ENCODE results near the gene HBE1. TPM values are rescaled to one million over a fixed set of nuclear protein-coding genes. Genes with fewer than 3 reads are reported as not detected.

Gene HBE1
- total and polyA plus RNA-seq, 10 of the 15 experiments (the other 5 are each of a cell fraction or from before 2014, with no cell fraction given), result 0.13 to 2.7 (median 0.62) TPM; not detected in 5

- no peaks in the 10 kb centered on the region for H4K20me1 ChIP-seq (ENCODE audit: control insufficient read depth, insufficient read depth)
- no peak overlapping the region for H3K4me3 ChIP-seq
- in situ Hi-C loops (cut with MboI), result no loop called here
- ATAC-seq (no peak), DNase-seq (ENCODE audit: low read depth, low spot score) (no peak), FAIRE-seq (no peak)
- ChIA-PET POLR2A (no interaction called here), CTCF (no interaction called here), SMC1A (ENCODE audit: uncharacterized antibody, unreplicated experiment) (interaction anchor here (0.6 kb wide), 1 partner anchor 656 kb away, joined by 4 read pairs; no protein-coding TSS in a partner anchor), RAD21 (ENCODE audit: unreplicated experiment) (no interaction called here)
- no peaks in the 10 kb centered on the region for H3K9me3 ChIP-seq (replicated peaks; ENCODE audit: control insufficient read depth, insufficient read depth, low read length)
- H3K4me1 ChIP-seq (ENCODE audit: control insufficient read depth, insufficient read depth, low read length), result no peaks in the 10 kb centered on the region; the same call in 1 of the 2 replicates
- no peak overlapping the region for H3K27ac ChIP-seq (ENCODE audit: control insufficient read depth, insufficient read depth)
- intact Hi-C loops (cut with micrococcal nuclease; ENCODE audit: unreplicated experiment), result no loop called here
- no TSS peak for BruUV-seq (replicated peaks)
- H3K9ac ChIP-seq (ENCODE audit: control insufficient read depth, insufficient read depth, low read length), result no peak overlapping the region
- H2AFZ ChIP-seq (ENCODE audit: control insufficient read depth, low read depth, low read length), result no peak overlapping the region
- WGBS (ENCODE audit: insufficient coverage, insufficient replicate concordance, low lambda C conversion rate, missing lambda C conversion rate), result 0% methylated on average over 3 of the region's 3 CpGs
- no peaks in the 10 kb centered on the region for H3K36me3 ChIP-seq (ENCODE audit: control insufficient read depth in 2 of 2, insufficient read depth in 2 of 2, low read length in 1 of 2)
- TF ChIP-seq, protein P1, sequence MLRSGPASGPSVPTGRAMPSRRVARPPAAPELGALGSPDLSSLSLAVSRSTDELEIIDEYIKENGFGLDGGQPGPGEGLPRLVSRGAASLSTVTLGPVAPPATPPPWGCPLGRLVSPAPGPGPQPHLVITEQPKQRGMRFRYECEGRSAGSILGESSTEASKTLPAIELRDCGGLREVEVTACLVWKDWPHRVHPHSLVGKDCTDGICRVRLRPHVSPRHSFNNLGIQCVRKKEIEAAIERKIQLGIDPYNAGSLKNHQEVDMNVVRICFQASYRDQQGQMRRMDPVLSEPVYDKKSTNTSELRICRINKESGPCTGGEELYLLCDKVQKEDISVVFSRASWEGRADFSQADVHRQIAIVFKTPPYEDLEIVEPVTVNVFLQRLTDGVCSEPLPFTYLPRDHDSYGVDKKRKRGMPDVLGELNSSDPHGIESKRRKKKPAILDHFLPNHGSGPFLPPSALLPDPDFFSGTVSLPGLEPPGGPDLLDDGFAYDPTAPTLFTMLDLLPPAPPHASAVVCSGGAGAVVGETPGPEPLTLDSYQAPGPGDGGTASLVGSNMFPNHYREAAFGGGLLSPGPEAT (IDR thresholded peaks at IDR 0.05; ENCODE audit: low read depth), result no peak
- TF ChIP-seq PAX8 (IDR thresholded peaks at IDR 0.05) (no peak), CBX3 (IDR thresholded peaks at IDR 0.05; ENCODE audit: borderline replicate concordance, low read depth) (no peak), ATF7 (IDR thresholded peaks at IDR 0.05; ENCODE audit: low read depth) (no peak), SIX5 (IDR thresholded peaks at IDR 0.05; ENCODE audit: low read depth, low read length, severe bottlenecking) (no peak), EZH2 (IDR thresholded peaks at IDR 0.05; ENCODE audit: borderline replicate concordance, control insufficient read depth, low read depth, low read length) (no peak), CREM (IDR thresholded peaks at IDR 0.05; ENCODE audit: low read depth) (no peak), ZSCAN29 (IDR thresholded peaks at IDR 0.05) (no peak)
- TF ChIP-seq, protein P2, sequence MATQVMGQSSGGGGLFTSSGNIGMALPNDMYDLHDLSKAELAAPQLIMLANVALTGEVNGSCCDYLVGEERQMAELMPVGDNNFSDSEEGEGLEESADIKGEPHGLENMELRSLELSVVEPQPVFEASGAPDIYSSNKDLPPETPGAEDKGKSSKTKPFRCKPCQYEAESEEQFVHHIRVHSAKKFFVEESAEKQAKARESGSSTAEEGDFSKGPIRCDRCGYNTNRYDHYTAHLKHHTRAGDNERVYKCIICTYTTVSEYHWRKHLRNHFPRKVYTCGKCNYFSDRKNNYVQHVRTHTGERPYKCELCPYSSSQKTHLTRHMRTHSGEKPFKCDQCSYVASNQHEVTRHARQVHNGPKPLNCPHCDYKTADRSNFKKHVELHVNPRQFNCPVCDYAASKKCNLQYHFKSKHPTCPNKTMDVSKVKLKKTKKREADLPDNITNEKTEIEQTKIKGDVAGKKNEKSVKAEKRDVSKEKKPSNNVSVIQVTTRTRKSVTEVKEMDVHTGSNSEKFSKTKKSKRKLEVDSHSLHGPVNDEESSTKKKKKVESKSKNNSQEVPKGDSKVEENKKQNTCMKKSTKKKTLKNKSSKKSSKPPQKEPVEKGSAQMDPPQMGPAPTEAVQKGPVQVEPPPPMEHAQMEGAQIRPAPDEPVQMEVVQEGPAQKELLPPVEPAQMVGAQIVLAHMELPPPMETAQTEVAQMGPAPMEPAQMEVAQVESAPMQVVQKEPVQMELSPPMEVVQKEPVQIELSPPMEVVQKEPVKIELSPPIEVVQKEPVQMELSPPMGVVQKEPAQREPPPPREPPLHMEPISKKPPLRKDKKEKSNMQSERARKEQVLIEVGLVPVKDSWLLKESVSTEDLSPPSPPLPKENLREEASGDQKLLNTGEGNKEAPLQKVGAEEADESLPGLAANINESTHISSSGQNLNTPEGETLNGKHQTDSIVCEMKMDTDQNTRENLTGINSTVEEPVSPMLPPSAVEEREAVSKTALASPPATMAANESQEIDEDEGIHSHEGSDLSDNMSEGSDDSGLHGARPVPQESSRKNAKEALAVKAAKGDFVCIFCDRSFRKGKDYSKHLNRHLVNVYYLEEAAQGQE (IDR thresholded peaks at IDR 0.05; ENCODE audit: low read depth, low read length), result no peak
- TF ChIP-seq, protein P3, sequence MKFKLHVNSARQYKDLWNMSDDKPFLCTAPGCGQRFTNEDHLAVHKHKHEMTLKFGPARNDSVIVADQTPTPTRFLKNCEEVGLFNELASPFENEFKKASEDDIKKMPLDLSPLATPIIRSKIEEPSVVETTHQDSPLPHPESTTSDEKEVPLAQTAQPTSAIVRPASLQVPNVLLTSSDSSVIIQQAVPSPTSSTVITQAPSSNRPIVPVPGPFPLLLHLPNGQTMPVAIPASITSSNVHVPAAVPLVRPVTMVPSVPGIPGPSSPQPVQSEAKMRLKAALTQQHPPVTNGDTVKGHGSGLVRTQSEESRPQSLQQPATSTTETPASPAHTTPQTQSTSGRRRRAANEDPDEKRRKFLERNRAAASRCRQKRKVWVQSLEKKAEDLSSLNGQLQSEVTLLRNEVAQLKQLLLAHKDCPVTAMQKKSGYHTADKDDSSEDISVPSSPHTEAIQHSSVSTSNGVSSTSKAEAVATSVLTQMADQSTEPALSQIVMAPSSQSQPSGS (IDR thresholded peaks at IDR 0.05; ENCODE audit: low read length), result no peak
- H3K27me3 ChIP-seq (replicated peaks in 1 of 2; ENCODE audit: control insufficient read depth in 2 of 2, insufficient read depth in 2 of 2, low read length in 1 of 2), result no peaks in the 10 kb centered on the region
- H3K4me2 ChIP-seq (ENCODE audit: control insufficient read depth, insufficient read depth), result no peak overlapping the region
- no peaks in the 10 kb centered on the region for H3K79me2 ChIP-seq (ENCODE audit: control insufficient read depth, insufficient read depth, low read length)
Measured at GRCh38 chr11:5232176-5232575, 37.6 kb downstream of the HBE1 start.
